H1 (cell line): Measurements from ENCODE around the gene MAP2K5. TPM values are rescaled to one million over a fixed set of nuclear protein-coding genes. Genes with fewer than 3 reads are reported as not detected.

Source experiments
- BCL11A ChIP-seq, 2 experiments: IDR thresholded peaks; one replicate each; pipeline ENCODE4 v1.6.1; 2011; ENCODE audit warnings: low read depth in 2 of 2, low read length in 2 of 2, mild to moderate bottlenecking in 2 of 2
- GABPA ChIP-seq: IDR thresholded peaks from 2 replicates; pipeline ENCODE4 v1.6.1; 2011; ENCODE audit warnings: mild to moderate bottlenecking, low read length, moderate library complexity, borderline replicate concordance; ENCODE audit not compliant: insufficient read depth
- RAD21 ChIP-seq, 2 experiments: IDR thresholded peaks in 1 of 2; conservative IDR thresholded peaks in 1 of 2; 2 replicates each; pipeline ENCODE4 v1.6.1; 2011; ENCODE audit warnings: low read depth in 2 of 2, low read length in 2 of 2, improper control_type of control experiment in 1 of 2, inconsistent platforms in 1 of 2, mild to moderate bottlenecking in 1 of 2, moderate library complexity in 1 of 2
- SIX5 ChIP-seq: IDR thresholded peaks from 2 replicates; pipeline ENCODE4 v1.6.1; 2011; ENCODE audit warnings: mild to moderate bottlenecking, low read depth, low read length
- polyA plus RNA-seq, 7 experiments: library from polyadenylated mRNA; depleted of rRNA in 3 of 7; stranded (reverse) in 5 of 7; unstranded in 2 of 7; fragments of >200 nt in 5 of 7; fragments of 200-250 nt in 2 of 7; gene quantifications; 1 replicate in 5 of 7; 2 replicates in 1 of 7; 4 replicates in 1 of 7; pipeline versions ENCODE4 v1.2.1 to v1.2.3, GENCODE V29; 2011 to 2013; ENCODE audit warnings: missing spikeins in 2 of 7, mixed read lengths in 2 of 7
- total RNA-seq: library from RNA; stranded (reverse); fragmentation: NEBNext Ultra II Directional; extraction: Animal tissue kit (Norgen Biotek cat#: 25700); gene quantifications from 2 replicates; pipeline ENCODE4 v1.2.1, GENCODE V29; 2021
- TF ChIP-seq, protein P1 (sequence below), 3 experiments: IDR thresholded peaks; 1 replicate in 2 of 3; 2 replicates in 1 of 3; pipeline versions ENCODE4 v1.5.1 to v1.6.1; 2011; ENCODE audit warnings: low read length in 3 of 3, mild to moderate bottlenecking in 3 of 3, inconsistent platforms in 2 of 3, low read depth in 1 of 3, moderate library complexity in 1 of 3; ENCODE audit not compliant: insufficient read depth in 1 of 3; ENCODE audit errors: control extremely low read depth in 1 of 3

Gene MAP2K5
- total and polyA plus RNA-seq, 2 of the 8 experiments (the other 6 are each of a cell fraction or from before 2014, with no cell fraction given) = 4.4 to 15.8 TPM

DNA sequence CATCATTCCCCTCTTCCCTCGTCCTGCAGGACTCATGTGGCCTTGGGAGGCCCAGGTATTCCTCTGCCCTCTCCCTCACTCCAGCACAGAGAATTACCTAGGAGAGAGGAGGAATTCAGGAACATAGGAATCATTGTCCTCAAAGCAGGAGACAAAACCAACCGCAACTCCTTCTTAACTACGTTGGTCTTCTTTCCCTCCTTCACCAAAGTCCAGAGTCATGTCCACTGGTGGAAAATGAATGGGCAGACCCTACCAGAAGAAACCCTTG, 227.8 kb downstream of the MAP2K5 start (continued):
- TF ChIP-seq RAD21 (IDR thresholded peaks at IDR 0.05 in 1 of 2, conservative IDR thresholded peaks at IDR 0.05 in 1 of 2; ENCODE audit: low read depth in 2 of 2, low read length in 2 of 2) (no peak), SIX5 (no peak), BCL11A (IDR thresholded peaks at IDR 0.05; ENCODE audit: low read depth in 2 of 2, low read length in 2 of 2) (no peak), GABPA (no peak)
- TF ChIP-seq, protein P1, sequence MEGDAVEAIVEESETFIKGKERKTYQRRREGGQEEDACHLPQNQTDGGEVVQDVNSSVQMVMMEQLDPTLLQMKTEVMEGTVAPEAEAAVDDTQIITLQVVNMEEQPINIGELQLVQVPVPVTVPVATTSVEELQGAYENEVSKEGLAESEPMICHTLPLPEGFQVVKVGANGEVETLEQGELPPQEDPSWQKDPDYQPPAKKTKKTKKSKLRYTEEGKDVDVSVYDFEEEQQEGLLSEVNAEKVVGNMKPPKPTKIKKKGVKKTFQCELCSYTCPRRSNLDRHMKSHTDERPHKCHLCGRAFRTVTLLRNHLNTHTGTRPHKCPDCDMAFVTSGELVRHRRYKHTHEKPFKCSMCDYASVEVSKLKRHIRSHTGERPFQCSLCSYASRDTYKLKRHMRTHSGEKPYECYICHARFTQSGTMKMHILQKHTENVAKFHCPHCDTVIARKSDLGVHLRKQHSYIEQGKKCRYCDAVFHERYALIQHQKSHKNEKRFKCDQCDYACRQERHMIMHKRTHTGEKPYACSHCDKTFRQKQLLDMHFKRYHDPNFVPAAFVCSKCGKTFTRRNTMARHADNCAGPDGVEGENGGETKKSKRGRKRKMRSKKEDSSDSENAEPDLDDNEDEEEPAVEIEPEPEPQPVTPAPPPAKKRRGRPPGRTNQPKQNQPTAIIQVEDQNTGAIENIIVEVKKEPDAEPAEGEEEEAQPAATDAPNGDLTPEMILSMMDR (IDR thresholded peaks at IDR 0.05; ENCODE audit: control extremely low read depth in 1 of 3, insufficient read depth in 1 of 3, low read depth in 1 of 3, low read length in 3 of 3) = no peak
- TF ChIP-seq, all 59 proteins: peak for 0
